NCI-H1105 treated with DMSO at 0.1 percent for 48 hours (cell line): ENCODE results near the gene CLEC16A.

Experiments
- DNase-seq: peaks from one replicate; lab custom pipeline; 2025; lab: John Stamatoyannopoulos, UW

The CLEC16A gene

GRCh38 chr16:11084876-11085485, 140.6 kb downstream of the CLEC16A start:
- DNase-seq: no peak

GRCh38 chr16:11085916-11086315, 141.6 kb downstream of the CLEC16A start:
- no peak for DNase-seq

- no peak for DNase-seq
Measured at GRCh38 chr16:11087691-11088073, 143.3 kb downstream of the CLEC16A start.

- DNase-seq: no peak
Measured at GRCh38 chr16:11088074-11088730, 143.8 kb downstream of the CLEC16A start.

GRCh38 chr16:11088831-11089230, 144.5 kb downstream of the CLEC16A start:
- DNase-seq: no peak

GRCh38 chr16:11089504-11090124, 145.2 kb downstream of the CLEC16A start:
- no peak for DNase-seq

- no peak for DNase-seq
Measured at GRCh38 chr16:11090232-11090631, 145.9 kb downstream of the CLEC16A start.

GRCh38 chr16:11091021-11091785, 146.8 kb downstream of the CLEC16A start:
- no peak for DNase-seq

- DNase-seq: no peak
Measured at GRCh38 chr16:11092788-11093571, 148.6 kb downstream of the CLEC16A start.

- no peak for DNase-seq
Measured at GRCh38 chr16:11093572-11094074, 149.3 kb downstream of the CLEC16A start.

- no peak for DNase-seq
Measured at GRCh38 chr16:11094075-11094856, 149.9 kb downstream of the CLEC16A start.

GRCh38 chr16:11094857-11095565, 150.6 kb downstream of the CLEC16A start:
- DNase-seq: no peak

GRCh38 chr16:11095935-11096334, 151.6 kb downstream of the CLEC16A start:
- DNase-seq: no peak

- no peak for DNase-seq
Measured at GRCh38 chr16:11097094-11097786, 152.9 kb downstream of the CLEC16A start.

- no peak for DNase-seq
Measured at GRCh38 chr16:11097787-11098167, 153.4 kb downstream of the CLEC16A start.

GRCh38 chr16:11098601-11099390, 154.4 kb downstream of the CLEC16A start:
- no peak for DNase-seq

GRCh38 chr16:11099672-11100205, 155.4 kb downstream of the CLEC16A start:
- DNase-seq: no peak

- DNase-seq: no peak
Measured at GRCh38 chr16:11100239-11100750, 155.9 kb downstream of the CLEC16A start.
